Endothelial cell of umbilical vein (primary cell): ENCODE results near the gene DLGAP1. TPM values are rescaled to one million over a fixed set of nuclear protein-coding genes. Genes with fewer than 3 reads are reported as not detected.

Source experiments
- BruUV-seq: library from RNA; stranded (reverse); fragments of 400-500 nt; replicated peaks from 2 replicates; lab custom pipeline; 2021; lab: Mats Ljungman, UMichigan
- CTCF ChIA-PET: fragments of 300-600, 350-600 bp; sonication (Branson Sonifier 250); formaldehyde crosslinking; loops from one replicate; lab custom pipeline; 2021; ENCODE audit warnings: antibody characterized with exemption, inconsistent platforms; lab: Charles Lee
- POLR2A ChIA-PET: fragments of 300-600, 350-600 bp; sonication (Branson Sonifier 250); formaldehyde crosslinking; loops from one replicate; lab custom pipeline; 2021; ENCODE audit warnings: antibody characterized with exemption, inconsistent platforms; lab: Charles Lee
- DNase-seq: peaks from one replicate; pipeline ENCODE4 v3.0.0-alpha.2; 2011; ENCODE audit warnings: low read depth, low spot score
- FAIRE-seq: peaks from 2 replicates; lab custom pipeline; 2011; peaks lifted over from hg19 to GRCh38; lab: Jason Lieb, UNC
- H2AFZ ChIP-seq: 2 replicates; pipeline ENCODE4 v1.6.0; 2012; ENCODE audit warnings: low read depth, low read length, control low read depth, inconsistent platforms
- H3K27ac ChIP-seq: 2 replicates; pipeline ENCODE4 v1.5.1; 2011; ENCODE audit warnings: low read depth, mild to moderate bottlenecking, control low read depth, low read length, moderate library complexity; ENCODE audit not compliant: insufficient read depth
- H3K27me3 ChIP-seq, 2 experiments: 2 replicates each; pipeline versions ENCODE4 v1.6.0 to v1.6.1; 2011; ENCODE audit warnings: low read length in 2 of 2, mixed read lengths in 1 of 2; ENCODE audit not compliant: control insufficient read depth in 2 of 2, insufficient read depth in 2 of 2
- H3K36me3 ChIP-seq, 2 experiments: 2 replicates in 1 of 2; 3 replicates in 1 of 2; pipeline ENCODE4 v1.5.1; 2011; ENCODE audit warnings: low read length in 2 of 2, mild to moderate bottlenecking in 1 of 2, moderate library complexity in 1 of 2; ENCODE audit not compliant: control insufficient read depth in 2 of 2, insufficient read depth in 2 of 2; ENCODE audit errors: extremely low read depth in 1 of 2
- H3K4me1 ChIP-seq: 3 replicates; pipeline ENCODE4 v1.5.1; 2011; ENCODE audit warnings: mild to moderate bottlenecking, low read length; ENCODE audit not compliant: control insufficient read depth, insufficient read depth; ENCODE audit errors: extremely low read depth
- H3K4me2 ChIP-seq: 2 replicates; pipeline ENCODE4 v1.6.1; 2011; ENCODE audit warnings: low read length, control low read depth, mixed read lengths; ENCODE audit not compliant: insufficient read depth
- H3K4me3 ChIP-seq, 3 experiments: fragments of 200-600 bp in 1 of 3; sonication (generic), shearing (Covaris generic) in 1 of 3; replicated peaks in 1 of 3; 2 replicates each; pipeline ENCODE4 v1.5.1; 2011 to 2016; ENCODE audit warnings: control low read depth in 3 of 3, low read length in 3 of 3, mild to moderate bottlenecking in 2 of 3, inconsistent platforms in 1 of 3, low read depth in 1 of 3, moderate library complexity in 1 of 3; ENCODE audit not compliant: insufficient read depth in 1 of 3
- H3K79me2 ChIP-seq: 2 replicates; pipeline ENCODE4 v1.6.0; 2012; ENCODE audit warnings: low read length, inconsistent platforms; ENCODE audit not compliant: control insufficient read depth, insufficient read depth
- H3K9ac ChIP-seq: replicated peaks from 2 replicates; pipeline ENCODE3; 2011; ENCODE audit warnings: low read length, control low read depth; ENCODE audit not compliant: insufficient read depth; ENCODE audit errors: extremely low read depth
- H3K9me1 ChIP-seq: replicated peaks from 3 replicates; pipeline ENCODE4 v1.6.0; 2011; ENCODE audit warnings: mild to moderate bottlenecking, low read length; ENCODE audit not compliant: control insufficient read depth, insufficient read depth; ENCODE audit errors: extremely low read depth
- H3K9me3 ChIP-seq: replicated peaks from 2 replicates; pipeline ENCODE4 v1.5.1; 2012; ENCODE audit warnings: low read length, inconsistent platforms; ENCODE audit not compliant: control insufficient read depth, insufficient read depth
- H4K20me1 ChIP-seq: replicated peaks from 2 replicates; pipeline ENCODE3; 2011; ENCODE audit warnings: mild to moderate bottlenecking, low read length; ENCODE audit not compliant: control insufficient read depth, insufficient read depth; ENCODE audit errors: extremely low read depth
- CTCF ChIP-seq, 2 donors: IDR thresholded peaks; 1 replicate in 1 of 2; 2 replicates in 1 of 2; pipeline ENCODE4 v1.5.1; 2011; ENCODE audit warnings: low read length in 2 of 2, mild to moderate bottlenecking in 2 of 2, moderate library complexity in 2 of 2, control low read depth in 1 of 2, inconsistent platforms in 1 of 2, low read depth in 1 of 2; ENCODE audit not compliant: insufficient read depth in 1 of 2; ENCODE audit errors: extremely low read depth in 1 of 2
- EZH2 ChIP-seq: IDR thresholded peaks from 2 replicates; pipeline ENCODE4 v1.6.1; 2012; ENCODE audit warnings: borderline replicate concordance, low read depth, mild to moderate bottlenecking, moderate library complexity, low read length, inconsistent platforms; ENCODE audit not compliant: severe bottlenecking
- FOS ChIP-seq: IDR thresholded peaks from 2 replicates; pipeline ENCODE4 v1.6.1; 2011; ENCODE audit warnings: mild to moderate bottlenecking, low read length, moderate library complexity, borderline replicate concordance; ENCODE audit not compliant: insufficient read depth
- GATA2 ChIP-seq: IDR thresholded peaks from 2 replicates; pipeline ENCODE4 v1.7.0; 2011; ENCODE audit warnings: low read depth, mild to moderate bottlenecking, moderate library complexity, mixed read lengths, low read length; ENCODE audit not compliant: insufficient read length, insufficient read depth
- JUN ChIP-seq: IDR thresholded peaks from 2 replicates; pipeline ENCODE4 v1.6.1; 2011; ENCODE audit warnings: borderline replicate concordance, low read depth; ENCODE audit not compliant: insufficient read length, insufficient read depth
- MAX ChIP-seq: IDR thresholded peaks from 2 replicates; pipeline ENCODE4 v1.6.1; 2011; ENCODE audit not compliant: insufficient read depth, insufficient read length
- MYC ChIP-seq: IDR thresholded peaks from one replicate; pipeline ENCODE4 v1.6.1; 2011; ENCODE audit warnings: mild to moderate bottlenecking, low read depth, low read length
- POLR2A ChIP-seq: IDR thresholded peaks from 2 replicates; pipeline ENCODE4 v1.6.1; 2012; ENCODE audit warnings: low read depth, mild to moderate bottlenecking, control low read depth, low read length
- POLR2AphosphoS5 ChIP-seq: IDR thresholded peaks from 2 replicates; pipeline ENCODE4 v1.6.1; 2012; ENCODE audit warnings: low read depth, mild to moderate bottlenecking, control low read depth, low read length, moderate library complexity; ENCODE audit not compliant: insufficient read depth
- dilution Hi-C: fragments of 300-500 bp; cut with MboI; formaldehyde crosslinking; loops from one replicate; pipeline ENCODE4 v1.15.0; 2019; ENCODE audit warnings: low sequenced_read_pairs; ENCODE audit not compliant: extremely low pct_ligation_motif_present
- intact Hi-C: fragments of 100-400 bp; cut with micrococcal nuclease; formaldehyde crosslinking; loops from one replicate; pipeline ENCODE4 v1.10.0; 2022
- polyA plus RNA-seq, 4 experiments: library from polyadenylated mRNA; depleted of rRNA in 3 of 4; stranded (reverse) in 3 of 4; unstranded in 1 of 4; fragments of >200 nt; gene quantifications; 2 replicates each; pipeline versions ENCODE4 v1.2.1 to v1.2.3, GENCODE V29; 2011 to 2012; ENCODE audit warnings: missing spikeins in 1 of 4
- total RNA-seq: library from RNA; stranded (reverse); gene quantifications from 2 replicates; pipeline ENCODE4 v1.2.3, GENCODE V29; 2021

DLGAP1 gene
- total and polyA plus RNA-seq, 2 donors (not counting 3 experiments of a cell fraction or from before 2014, with no cell fraction given): 0.04 TPM; not detected in 1

GRCh38 chr18:4208366-4208765, 246.7 kb downstream of the DLGAP1 start:
- POLR2A ChIA-PET: no interaction called here
- no peak overlapping the region for H3K9ac ChIP-seq
- no peak overlapping the region for H3K4me3 ChIP-seq
- CTCF ChIA-PET: no interaction called here
- H3K4me1 ChIP-seq: no peaks in the 10 kb centered on the region
- intact Hi-C loops (no loop called here), dilution Hi-C loops (no loop called here)
- no peaks in the 10 kb centered on the region for H3K9me1 ChIP-seq
- FAIRE-seq (no peak), DNase-seq (no peak)
- H3K36me3 ChIP-seq: no peaks in the 10 kb centered on the region
- no peaks in the 10 kb centered on the region for H3K27me3 ChIP-seq
- no peaks in the 10 kb centered on the region for H3K9me3 ChIP-seq
- no peaks in the 10 kb centered on the region for H3K79me2 ChIP-seq
- no peak for TF ChIP-seq EZH2
- TF ChIP-seq JUN: no peak
- TF ChIP-seq POLR2A: no peak
- no peak for TF ChIP-seq FOS
- BruUV-seq: no TSS peak
- no peaks in the 10 kb centered on the region for H4K20me1 ChIP-seq
- no peak overlapping the region for H3K27ac ChIP-seq
- H3K4me2 ChIP-seq: no peak overlapping the region
- no peak overlapping the region for H2AFZ ChIP-seq

GRCh38 chr18:4207383-4207985, 247.6 kb downstream of the DLGAP1 start:
- dilution Hi-C loops: no loop called here
- H3K4me2 ChIP-seq: no peak overlapping the region
- POLR2A ChIA-PET: no interaction called here
- CTCF ChIA-PET: no interaction called here
- BruUV-seq: no TSS peak
- H3K9me3 ChIP-seq: no peaks in the 10 kb centered on the region
- no peak overlapping the region for H2AFZ ChIP-seq
- no peak overlapping the region for H3K4me3 ChIP-seq
- H3K27ac ChIP-seq: no peak overlapping the region
- TF ChIP-seq POLR2A: no peak
- no peak for TF ChIP-seq GATA2
- no peak for TF ChIP-seq JUN
- no peak for TF ChIP-seq MYC
- no peak for TF ChIP-seq FOS
- no peak for TF ChIP-seq POLR2AphosphoS5
- no peak for TF ChIP-seq EZH2
- TF ChIP-seq CTCF (IDR thresholded peaks at IDR 0.05; ENCODE audit: extremely low read depth in 1 of 2, insufficient read depth in 1 of 2, low read depth in 1 of 2, low read length in 2 of 2): no peak
- no peak for TF ChIP-seq MAX
- intact Hi-C loops: no loop called here
- DNase-seq (no peak), FAIRE-seq (no peak)
- no peaks in the 10 kb centered on the region for H3K9me1 ChIP-seq
- H4K20me1 ChIP-seq: no peaks in the 10 kb centered on the region
- H3K9ac ChIP-seq: no peak overlapping the region
- no peaks in the 10 kb centered on the region for H3K79me2 ChIP-seq
- no peaks in the 10 kb centered on the region for H3K36me3 ChIP-seq
- no peaks in the 10 kb centered on the region for H3K27me3 ChIP-seq
- H3K4me1 ChIP-seq: no peaks in the 10 kb centered on the region
